Panc1 (cell line): Measurements from ENCODE around the gene MRAP. TPM values are rescaled to one million over a fixed set of nuclear protein-coding genes. Genes with fewer than 3 reads are reported as not detected.

Source experiments
- ATAC-seq: fragments of 200-7000 bp; cut with Tn5 transposase; 2 replicates; pipeline ENCODE4 v1.9.1; 2020; ENCODE audit warnings: mild to moderate bottlenecking, moderate library complexity
- BruUV-seq: library from RNA; stranded (reverse); fragments of 400-500 nt; replicated peaks from 2 replicates; lab custom pipeline; 2021; lab: Mats Ljungman, UMichigan
- CTCF ChIA-PET: fragments of 300-600 bp; sonication (Branson Sonifier 250); formaldehyde crosslinking; loops from one replicate; lab custom pipeline; 2022; ENCODE audit warnings: antibody characterized with exemption; lab: Charles Lee
- POLR2A ChIA-PET: fragments of 300-600 bp; sonication (Branson Sonifier 250); formaldehyde crosslinking; loops from one replicate; lab custom pipeline; 2022; ENCODE audit warnings: antibody characterized with exemption; lab: Charles Lee
- DNase-seq: peaks from one replicate; pipeline ENCODE4 v3.0.0-alpha.2; 2010; ENCODE audit warnings: low read depth, low spot score
- H3K27ac ChIP-seq: 2 replicates; pipeline ENCODE4 v1.5.1; 2011; ENCODE audit warnings: mild to moderate bottlenecking, low read length, inconsistent platforms
- H3K27me3 ChIP-seq: fragments of 200-500 bp; sonication (Bioruptor generic); 2 replicates; pipeline ENCODE4 v1.6.0; 2014; ENCODE audit warnings: low read length, inconsistent platforms; ENCODE audit not compliant: control insufficient read depth, insufficient read depth
- H3K36me3 ChIP-seq: fragments of 200-500 bp; sonication (Bioruptor generic); 2 replicates; pipeline ENCODE4 v1.5.1; 2014; ENCODE audit warnings: inconsistent platforms, mild to moderate bottlenecking, low read length, moderate library complexity; ENCODE audit not compliant: control insufficient read depth, insufficient read depth
- H3K4me1 ChIP-seq: 2 replicates; pipeline ENCODE4 v1.5.1; 2011; ENCODE audit warnings: inconsistent platforms, mild to moderate bottlenecking, low read length, moderate library complexity; ENCODE audit not compliant: control insufficient read depth, insufficient read depth
- H3K4me3 ChIP-seq, 2 experiments: 2 replicates each; pipeline ENCODE4 v1.5.1; 2011 to 2012; ENCODE audit warnings: low read depth in 2 of 2, low read length in 2 of 2, mild to moderate bottlenecking in 2 of 2, inconsistent platforms in 1 of 2, moderate library complexity in 1 of 2
- H3K9me3 ChIP-seq: fragments of 200-500 bp; sonication (Bioruptor generic); 2 replicates; pipeline ENCODE4 v1.5.1; 2014; ENCODE audit warnings: low read depth, mild to moderate bottlenecking, inconsistent platforms, low read length, moderate library complexity; ENCODE audit not compliant: control insufficient read depth, insufficient read depth
- CTCF ChIP-seq: fragments of 450-650 bp; IDR thresholded peaks from 2 replicates; pipeline ENCODE4 v1.5.1; 2017; ENCODE audit warnings: mild to moderate bottlenecking
- POLR2AphosphoS5 ChIP-seq: IDR thresholded peaks from 2 replicates; pipeline ENCODE4 v1.6.1; 2012; ENCODE audit warnings: mild to moderate bottlenecking, low read depth, low read length, moderate library complexity
- REST ChIP-seq, 2 experiments: IDR thresholded peaks; 2 replicates each; pipeline ENCODE4 v1.6.1; 2011 to 2012; ENCODE audit warnings: low read depth in 2 of 2, control low read depth in 1 of 2, low read length in 1 of 2, mild to moderate bottlenecking in 1 of 2, moderate library complexity in 1 of 2; ENCODE audit not compliant: insufficient read depth in 1 of 2
- SIN3A ChIP-seq: IDR thresholded peaks from 2 replicates; pipeline ENCODE4 v1.6.1; 2012; ENCODE audit warnings: low read depth, mild to moderate bottlenecking, low read length, moderate library complexity, borderline replicate concordance; ENCODE audit not compliant: insufficient read depth
- TCF7L2 ChIP-seq: IDR thresholded peaks from 2 replicates; pipeline ENCODE4 v1.6.1; 2011; ENCODE audit warnings: mild to moderate bottlenecking, low read depth, low read length, inconsistent platforms
- in situ Hi-C: cut with HindIII; loops from 2 replicates; pipeline ENCODE4 v1.10.0; 2016; ENCODE audit warnings: low sequenced_read_pairs, low pct_unique_long_range_greater_than_20kb
- intact Hi-C: fragments of 100-400 bp; cut with micrococcal nuclease; formaldehyde crosslinking; loops from one replicate; pipeline ENCODE4 v1.10.0; 2022; ENCODE audit not compliant: unreplicated experiment
- total RNA-seq: library from RNA; stranded (reverse); gene quantifications from one replicate; pipeline ENCODE4 v1.2.1, GENCODE V29; 2021; ENCODE audit not compliant: unreplicated experiment

MRAP gene
- total RNA-seq, 1 experiment from 2014 or later = not detected

- Histone ChIP-seq H3K9me3 (no peaks in the 10 kb centered on the region), H3K27ac (no peak overlapping the region), H3K4me1 (no peaks in the 10 kb centered on the region), H3K36me3 (peaks cover 12% of the 10 kb centered on the region; the same call in 1 of the 2 replicates), H3K27me3 (no peaks in the 10 kb centered on the region), H3K4me3 (no peak overlapping the region)
- in situ Hi-C loops (no loop called here), intact Hi-C loops (no loop called here)
- CTCF ChIA-PET = no interaction called here
- POLR2A ChIA-PET = no interaction called here
- no peak for TF ChIP-seq TCF7L2
- TF ChIP-seq POLR2AphosphoS5 = no peak
- TF ChIP-seq SIN3A = no peak
- TF ChIP-seq CTCF = no peak
- no peak for TF ChIP-seq REST (IDR thresholded peaks at IDR 0.05; ENCODE audit: insufficient read depth in 1 of 2, low read depth in 2 of 2, low read length in 1 of 2)
- DNase-seq (no peak), ATAC-seq (no peak)
- no TSS peak for BruUV-seq
Observed at GRCh38 chr21:32347351-32347750, 48.7 kb downstream of the MRAP start.

- ATAC-seq = no peak
- in situ Hi-C loops = no loop called here
- CTCF ChIA-PET = no interaction called here
Observed at GRCh38 chr21:32347977-32348376, 49.3 kb downstream of the MRAP start.

More at GRCh38 chr21:32347977-32348376, 49.3 kb downstream of the MRAP start:
- Histone ChIP-seq H3K4me3 (no peak overlapping the region), H3K4me1 (no peaks in the 10 kb centered on the region), H3K36me3 (peaks cover 9% of the 10 kb centered on the region), H3K27me3 (no peaks in the 10 kb centered on the region), H3K27ac (no peak overlapping the region), H3K9me3 (no peaks in the 10 kb centered on the region)
- intact Hi-C loops = no loop called here
- no TSS peak for BruUV-seq
- TF ChIP-seq CTCF (no peak), REST (IDR thresholded peaks at IDR 0.05; ENCODE audit: insufficient read depth in 1 of 2, low read depth in 2 of 2, low read length in 1 of 2) (no peak), SIN3A (no peak), TCF7L2 (no peak), POLR2AphosphoS5 (no peak)
- DNase-seq = no peak
- POLR2A ChIA-PET = no interaction called here
